GM21723 (cell line): Measurements from ENCODE around the gene ADA.

Experiments used
- ATAC-seq: cut with Tn5 transposase; IDR thresholded peaks from one replicate; pipeline ENCODE4 v1.9.1; 2021; ENCODE audit warnings: mild to moderate bottlenecking, moderate library complexity; ENCODE audit not compliant: unreplicated experiment

ADA gene

DNA sequence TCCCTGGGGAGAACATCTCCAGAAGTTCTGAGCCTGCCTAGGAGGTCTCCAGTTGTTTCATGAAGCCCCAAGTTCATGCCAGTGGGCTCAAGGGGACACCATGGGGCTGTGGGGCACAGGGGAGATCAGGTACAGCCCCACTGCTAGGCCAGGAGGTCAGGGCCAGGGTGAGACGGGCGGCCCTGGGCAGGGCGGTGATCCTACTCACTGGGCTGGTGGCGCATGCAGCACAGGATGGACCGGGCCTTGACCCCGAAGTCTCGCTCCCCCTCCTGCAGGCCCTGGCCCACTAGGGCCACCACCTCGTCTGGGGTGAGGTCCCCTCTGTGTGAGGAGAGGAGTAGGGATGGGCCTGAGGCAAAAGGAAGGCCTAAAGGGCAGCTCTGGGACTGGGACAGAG is 26.1 kb downstream of the ADA start:
- no peak for ATAC-seq

DNA sequence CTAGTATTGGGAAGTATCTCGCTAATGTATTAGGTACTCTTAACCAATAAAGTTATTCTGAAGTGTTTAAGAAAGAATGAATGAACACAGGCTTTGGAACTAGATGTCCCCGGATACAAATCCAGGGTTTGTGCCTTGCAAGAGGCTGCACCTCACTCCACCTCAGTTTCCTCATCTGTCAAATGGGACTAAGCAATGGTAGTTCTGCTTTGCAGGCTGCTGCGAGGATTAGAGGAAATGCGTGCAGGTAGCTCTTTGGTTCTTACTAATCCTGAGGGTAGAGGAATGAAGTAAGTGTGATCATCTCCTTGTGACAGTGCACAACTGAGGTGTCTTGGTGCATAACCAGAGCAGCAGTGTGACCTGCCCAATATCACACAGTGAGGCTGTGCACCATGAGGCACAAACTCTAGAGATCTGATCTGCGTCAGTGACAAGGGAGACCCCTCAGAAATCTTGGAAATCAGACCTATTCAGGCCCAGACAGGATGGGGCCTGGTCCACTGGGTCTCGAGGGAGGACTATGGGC is 26.7 kb downstream of the ADA start:
- no peak for ATAC-seq

DNA sequence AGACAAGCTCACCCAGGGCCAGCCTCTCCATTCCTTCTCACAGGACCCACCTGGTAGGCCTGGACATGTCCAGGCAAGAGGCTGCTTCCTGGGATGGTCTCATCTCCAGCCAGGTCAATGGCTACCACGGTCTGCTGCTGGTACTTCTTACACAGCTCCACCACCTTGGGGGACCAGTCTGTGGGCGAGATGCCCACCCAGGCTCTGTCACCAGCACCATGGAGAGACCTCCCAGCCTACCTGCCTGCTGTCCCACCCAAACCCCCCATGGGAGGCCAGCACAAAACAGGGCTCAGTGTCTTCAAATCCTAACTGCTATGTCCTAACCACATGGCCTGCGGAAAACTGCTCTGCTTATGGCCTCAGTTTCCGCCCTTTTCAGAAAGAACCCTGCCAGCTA is 27.3 kb downstream of the ADA start:
- ATAC-seq, result no peak

DNA sequence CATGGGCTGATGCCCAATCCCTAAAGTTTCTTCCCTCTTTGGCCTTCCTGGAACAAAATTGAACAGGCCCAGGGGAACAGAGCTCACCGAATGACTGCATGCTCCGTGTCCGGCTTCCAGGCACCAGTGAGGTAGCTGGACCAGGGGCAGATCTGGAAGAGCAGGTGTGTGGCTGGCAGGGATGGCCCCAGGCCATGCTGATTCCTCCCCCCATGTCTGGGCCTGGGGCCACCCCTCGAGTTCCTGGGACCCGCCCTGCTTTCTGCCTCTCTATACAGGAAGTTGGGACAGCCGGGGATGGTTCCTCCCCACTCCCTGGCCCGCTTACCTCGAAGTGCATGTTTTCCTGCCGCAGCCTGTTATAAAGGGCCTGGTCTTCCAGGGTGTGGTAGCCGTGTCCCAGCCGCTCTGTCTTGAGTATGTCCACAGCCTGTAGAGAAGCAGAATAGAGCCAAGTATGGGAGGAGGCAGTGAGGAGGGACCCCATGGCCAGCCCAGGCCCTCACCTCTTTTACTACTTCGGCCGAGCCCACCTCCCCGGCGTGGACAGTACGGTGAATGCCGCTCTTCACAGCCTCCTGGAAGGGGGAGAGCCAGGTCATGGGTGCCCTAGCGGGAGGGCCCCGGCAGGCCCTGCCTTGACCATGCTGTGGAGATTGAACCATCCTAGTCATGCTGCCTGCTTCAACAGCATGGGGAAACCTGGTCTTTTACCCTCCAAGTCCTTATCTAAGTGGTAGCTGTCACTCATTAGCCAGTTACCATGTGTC is 28.8 kb downstream of the ADA start:
- ATAC-seq, result no peak

DNA sequence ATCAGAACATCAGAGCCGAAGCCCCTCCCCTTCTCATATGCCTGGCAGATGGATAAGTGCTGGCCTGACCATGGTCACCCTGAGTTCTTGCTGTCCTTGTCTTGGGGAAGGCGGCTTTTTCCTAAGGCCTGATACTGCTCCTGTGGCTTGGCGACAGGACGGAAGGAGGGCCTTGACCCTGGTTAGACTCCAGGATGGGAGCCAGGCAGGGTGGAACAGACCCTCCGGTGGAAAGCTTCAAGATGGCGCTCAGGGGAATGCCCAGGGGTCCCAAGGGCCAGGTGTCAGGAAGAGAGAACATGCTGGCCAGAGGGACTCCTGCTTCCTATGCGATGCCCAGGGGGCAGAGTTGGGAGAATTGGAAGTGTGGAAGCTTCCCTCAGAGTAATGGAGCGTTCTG is 29.6 kb downstream of the ADA start:
- ATAC-seq, result no peak

DNA sequence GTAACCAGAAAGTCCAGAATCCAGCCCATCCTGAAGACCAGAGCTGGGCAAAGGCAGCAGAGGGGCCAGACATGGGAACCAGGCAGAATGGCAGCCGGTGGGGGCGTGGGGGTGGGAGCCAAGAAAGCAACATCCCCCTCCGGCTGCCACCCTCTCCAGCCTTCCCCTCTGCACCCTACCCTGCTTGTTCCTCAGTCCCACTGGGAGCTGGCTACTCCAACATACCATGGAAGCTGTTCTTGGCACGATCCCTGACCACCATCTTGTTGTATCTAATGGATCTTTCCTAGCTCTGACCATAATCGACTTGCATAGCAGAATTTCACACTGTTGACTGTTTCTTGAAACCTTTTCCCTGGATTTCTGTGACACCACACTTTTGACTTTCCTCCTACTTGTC is 30.2 kb downstream of the ADA start:
- ATAC-seq, result no peak

DNA sequence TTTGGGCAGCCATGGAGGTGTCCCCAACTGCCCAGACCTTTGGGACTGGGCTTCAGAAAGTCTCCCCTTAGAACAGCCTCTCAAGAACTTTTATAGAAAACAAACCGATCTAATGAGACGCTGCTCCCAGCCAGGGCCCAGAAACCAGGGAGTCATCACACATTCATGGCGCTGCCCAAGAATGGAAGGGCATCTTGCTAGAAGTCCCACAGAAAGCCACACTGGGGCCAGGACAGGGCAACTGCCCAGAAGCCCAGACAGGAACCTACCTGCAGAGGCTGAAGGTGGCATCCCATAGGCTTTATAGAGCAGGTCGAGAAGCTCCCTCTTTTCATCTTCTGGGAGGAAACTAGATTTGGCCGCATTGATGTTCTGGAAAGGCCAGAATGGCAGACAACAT is 31.5 kb downstream of the ADA start:
- no peak for ATAC-seq

DNA sequence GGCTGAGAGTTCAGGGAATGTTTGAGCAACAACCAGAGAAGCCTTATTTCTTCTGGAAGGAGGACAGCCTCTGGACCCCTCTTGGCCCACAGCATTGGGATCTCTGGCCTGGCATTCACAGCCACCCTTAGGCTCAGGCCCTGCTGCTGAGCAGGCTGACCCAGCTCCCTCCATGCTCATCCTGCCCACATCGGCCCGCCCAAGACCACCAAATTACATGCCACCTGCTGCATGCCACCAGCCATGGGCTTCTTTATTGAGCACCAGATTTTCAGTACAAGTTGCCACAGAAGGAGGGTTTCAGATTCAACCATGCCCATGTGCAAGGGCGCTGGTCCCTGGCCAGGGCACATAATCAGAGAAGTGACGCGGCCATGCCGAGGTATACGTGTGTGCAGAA is 32.2 kb downstream of the ADA start:
- no peak for ATAC-seq

DNA sequence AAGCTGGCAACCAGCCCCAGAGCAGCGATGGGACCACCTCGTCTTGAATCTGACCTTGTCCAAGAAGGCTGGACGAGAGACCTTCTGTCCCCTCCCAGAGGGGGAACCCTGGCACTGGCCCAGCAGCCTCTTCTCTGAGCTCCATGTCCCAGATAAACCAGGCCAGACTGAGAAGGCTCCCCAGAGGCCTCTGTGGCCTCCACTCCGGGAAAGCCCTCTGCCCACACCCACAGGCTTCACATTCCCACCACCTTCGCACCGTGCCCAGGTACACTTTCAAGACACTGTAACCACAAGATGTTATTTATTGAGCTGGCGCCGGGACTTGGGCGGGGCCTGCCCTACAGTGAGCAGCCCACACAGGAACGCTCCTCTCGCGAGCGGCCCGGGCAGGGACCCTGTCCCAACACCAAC is 33.2 kb downstream of the ADA start:
- ATAC-seq, result no peak

DNA sequence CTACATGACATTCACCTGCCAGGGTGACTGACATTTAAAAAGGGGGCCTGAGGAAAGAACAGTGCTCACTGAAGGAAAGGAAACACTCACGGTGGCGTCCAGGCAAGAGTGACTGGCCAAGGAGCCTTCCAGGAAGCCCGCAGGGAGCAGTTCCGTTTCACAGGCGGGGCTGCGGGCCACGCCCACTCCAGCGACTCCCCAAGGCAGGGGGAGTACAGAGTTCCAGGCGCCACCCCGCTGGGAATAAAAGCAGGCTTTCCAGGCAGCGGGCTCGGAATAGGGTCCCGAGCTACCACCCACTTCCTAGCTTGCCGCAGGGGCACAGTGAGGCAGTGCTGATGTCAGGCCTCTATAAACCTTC is 34.9 kb downstream of the ADA start:
- ATAC-seq, result no peak

DNA sequence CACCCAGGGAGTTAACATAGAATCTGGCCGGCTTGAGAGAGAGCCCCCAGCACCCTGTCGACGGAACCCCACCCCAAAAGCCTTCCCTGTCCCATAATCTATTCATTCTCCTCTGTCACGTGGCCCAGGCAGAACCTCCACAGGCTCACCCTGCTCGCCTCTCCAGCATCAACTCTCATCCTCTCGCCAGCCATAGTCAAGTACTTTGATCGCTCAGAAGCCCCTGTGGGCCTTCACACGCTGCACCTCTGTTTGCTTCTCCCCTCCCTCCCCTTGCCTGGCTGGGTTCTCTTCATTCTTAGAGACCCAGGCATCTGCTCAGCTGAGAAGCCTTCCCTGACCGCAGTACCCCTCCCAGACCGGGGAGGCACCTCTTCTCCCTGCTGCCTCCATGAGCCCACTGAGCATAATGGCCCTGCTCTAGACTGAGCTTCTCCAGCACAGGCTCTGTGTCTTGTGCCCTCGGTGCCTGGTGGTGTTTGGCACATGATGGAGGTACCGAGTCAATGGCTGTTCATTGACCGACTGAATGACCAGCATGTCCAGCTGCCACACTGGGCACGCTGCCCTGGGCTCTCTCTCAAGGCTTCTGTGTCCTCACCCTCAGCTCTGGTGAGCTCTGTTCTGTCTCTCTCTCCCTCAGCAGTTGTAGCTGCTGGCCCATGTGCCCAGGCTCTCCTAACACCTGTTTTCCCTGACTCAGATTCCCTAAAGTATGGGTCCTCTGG is 35.5 kb downstream of the ADA start:
- ATAC-seq, result no peak

DNA sequence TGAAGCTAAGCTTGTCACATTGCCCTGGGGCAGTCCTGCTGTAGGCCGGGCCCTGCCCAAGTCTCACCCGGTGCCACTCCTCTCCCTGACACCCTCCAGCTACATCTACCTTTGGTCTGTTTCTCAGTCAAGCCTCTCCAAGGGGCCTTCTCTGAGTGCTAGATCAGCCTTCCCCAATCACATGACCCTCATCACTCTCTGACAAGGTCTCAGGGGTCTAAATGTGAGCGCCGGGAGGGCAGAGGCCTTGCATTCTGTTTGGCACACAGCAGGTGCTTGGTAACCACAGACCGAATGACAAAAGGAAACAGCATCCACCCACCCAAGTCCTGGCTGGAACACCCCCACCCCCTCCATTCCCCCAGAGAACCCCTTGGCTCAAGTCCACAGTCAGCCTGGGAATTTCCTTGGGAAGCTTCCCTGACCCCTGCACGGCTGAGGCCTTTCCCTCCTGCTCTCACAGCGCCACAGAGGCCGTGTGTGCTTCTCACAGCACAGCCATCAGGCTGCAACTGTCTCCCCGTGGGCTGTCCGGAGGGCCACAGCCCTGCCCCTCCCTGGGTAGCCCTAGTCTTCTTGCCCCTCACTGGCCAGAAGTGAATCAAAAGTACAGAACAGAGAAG is 36.2 kb downstream of the ADA start:
- no peak for ATAC-seq

DNA sequence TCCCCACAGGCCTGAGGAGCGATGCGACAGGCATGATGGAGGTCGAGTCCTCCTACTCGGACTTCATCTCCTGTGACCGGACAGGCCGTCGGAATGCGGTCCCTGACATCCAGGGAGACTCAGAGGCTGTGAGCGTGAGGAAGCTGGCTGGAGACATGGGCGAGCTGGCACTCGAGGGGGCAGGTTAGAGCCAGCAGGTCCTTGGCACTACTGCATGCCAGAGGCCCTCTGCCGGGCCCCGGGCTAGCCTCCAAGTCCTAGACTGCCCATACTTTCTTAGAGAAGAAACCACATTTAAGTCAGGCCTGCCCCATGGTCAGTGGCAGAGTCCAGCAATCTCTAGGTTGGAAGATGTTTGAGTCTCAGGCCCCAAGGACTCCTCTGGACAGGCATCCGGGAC is 37.0 kb downstream of the ADA start:
- ATAC-seq, result no peak

DNA sequence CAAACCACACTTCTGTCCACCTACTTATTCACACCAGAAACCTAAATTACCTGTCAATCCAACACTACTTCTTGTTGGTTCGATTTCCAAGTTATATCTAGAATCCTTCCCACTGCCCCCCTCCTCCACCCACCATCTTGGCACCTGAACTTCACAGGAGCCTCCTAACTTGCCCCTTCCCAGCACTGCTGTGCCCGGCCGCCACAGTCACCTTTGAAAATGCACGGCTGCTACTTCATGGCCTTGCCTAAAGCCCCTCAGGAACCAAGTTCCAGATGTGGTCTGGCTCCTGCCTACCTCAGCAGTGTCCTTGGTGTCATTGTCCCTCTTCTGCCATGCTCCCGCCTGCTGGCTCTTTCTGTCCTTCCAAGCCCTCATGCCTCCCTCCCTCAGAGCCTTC is 37.9 kb downstream of the ADA start:
- ATAC-seq, result no peak

DNA sequence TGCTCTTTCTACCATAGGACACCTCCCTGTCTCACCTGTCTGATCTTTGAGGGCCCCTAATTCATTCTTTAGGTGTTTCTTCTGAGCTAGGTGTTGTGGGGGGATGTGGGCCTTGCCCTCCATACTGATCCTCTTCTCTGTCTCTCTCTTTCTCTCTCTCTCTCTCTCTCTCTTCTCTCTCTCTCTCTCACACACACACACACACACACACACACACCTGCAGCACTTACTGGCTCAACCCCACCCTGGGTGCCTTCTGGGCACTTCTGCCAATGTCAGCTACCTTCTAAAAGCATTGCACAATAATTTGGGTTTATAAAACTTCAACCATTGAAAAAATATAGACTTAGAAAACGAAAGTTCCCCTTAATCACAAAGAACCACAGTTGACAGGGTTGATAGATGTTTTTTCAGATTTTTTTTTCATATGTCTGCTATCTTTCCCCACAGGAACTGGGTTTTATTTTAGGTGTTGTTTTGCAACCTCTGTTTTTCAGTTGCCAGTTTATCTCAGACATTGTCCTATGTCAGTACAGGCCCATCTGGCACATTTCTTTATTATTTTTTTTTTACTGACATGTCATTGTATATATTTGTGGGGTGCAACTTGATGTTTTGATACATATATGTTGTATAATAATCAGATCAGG is 41.1 kb downstream of the ADA start:
- ATAC-seq, result no peak

DNA sequence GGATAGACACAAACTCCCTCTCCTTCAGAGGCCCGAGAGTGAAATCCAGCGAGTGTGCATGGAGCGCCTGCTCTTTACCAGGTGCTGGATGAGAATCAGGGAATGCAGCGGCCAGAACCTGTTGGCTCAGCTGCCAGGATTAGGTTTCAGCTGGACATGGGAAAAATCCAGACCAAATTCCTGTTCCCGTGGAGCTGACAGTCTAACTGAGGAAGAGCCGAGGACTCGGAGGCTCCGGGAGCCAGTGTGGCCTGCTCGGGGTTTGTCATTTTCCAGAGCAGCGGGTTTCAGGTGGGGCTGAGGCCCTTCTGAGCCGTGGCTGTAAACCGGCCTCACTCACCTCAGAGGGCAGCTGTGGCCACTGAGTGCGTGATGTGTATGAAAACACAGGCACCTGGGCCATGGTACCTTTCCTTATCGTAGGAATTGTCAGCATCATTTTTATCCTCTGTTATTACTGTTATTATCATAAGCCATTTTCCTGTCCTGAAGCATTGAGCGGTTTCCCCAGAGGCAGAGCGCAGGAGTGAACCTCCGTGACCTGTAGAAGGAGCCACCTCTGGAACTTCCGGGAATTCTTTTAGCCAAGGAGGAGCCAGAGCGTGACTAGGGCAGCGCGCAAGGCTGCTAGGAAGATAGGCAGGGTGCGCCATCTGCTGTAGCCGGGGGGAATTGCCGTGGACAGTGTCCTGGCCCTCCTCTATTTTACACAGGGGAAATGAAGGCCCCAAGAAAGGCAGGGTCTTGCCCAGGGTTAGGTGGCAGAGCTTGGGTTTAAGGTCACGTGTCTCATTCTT is 41.8 kb downstream of the ADA start:
- ATAC-seq, result peak; percentile 90

DNA sequence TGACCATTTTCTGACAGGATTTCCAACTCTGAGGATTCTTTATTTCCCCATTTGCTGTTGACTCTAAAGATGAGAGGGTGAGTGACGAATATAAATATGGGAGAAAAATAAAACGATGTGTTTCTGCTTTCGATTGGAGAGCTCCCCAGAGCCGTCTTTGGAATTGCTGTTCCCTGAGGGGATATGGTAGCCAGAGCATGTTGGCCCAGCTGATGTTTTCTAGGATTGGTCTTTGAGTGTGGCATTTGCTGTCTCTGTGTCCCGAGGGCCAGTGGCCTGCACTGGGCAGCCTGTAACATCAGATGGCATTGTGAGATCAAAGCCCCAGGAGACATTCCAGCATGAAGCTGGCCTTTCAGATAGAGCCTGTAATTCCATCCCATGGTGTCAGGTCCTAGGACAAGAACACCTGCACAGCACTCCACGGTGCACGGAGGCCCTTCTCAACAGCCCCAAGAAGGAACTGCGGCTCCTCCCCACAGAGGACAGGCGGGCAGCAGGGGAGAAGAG is 42.4 kb downstream of the ADA start:
- no peak for ATAC-seq

DNA sequence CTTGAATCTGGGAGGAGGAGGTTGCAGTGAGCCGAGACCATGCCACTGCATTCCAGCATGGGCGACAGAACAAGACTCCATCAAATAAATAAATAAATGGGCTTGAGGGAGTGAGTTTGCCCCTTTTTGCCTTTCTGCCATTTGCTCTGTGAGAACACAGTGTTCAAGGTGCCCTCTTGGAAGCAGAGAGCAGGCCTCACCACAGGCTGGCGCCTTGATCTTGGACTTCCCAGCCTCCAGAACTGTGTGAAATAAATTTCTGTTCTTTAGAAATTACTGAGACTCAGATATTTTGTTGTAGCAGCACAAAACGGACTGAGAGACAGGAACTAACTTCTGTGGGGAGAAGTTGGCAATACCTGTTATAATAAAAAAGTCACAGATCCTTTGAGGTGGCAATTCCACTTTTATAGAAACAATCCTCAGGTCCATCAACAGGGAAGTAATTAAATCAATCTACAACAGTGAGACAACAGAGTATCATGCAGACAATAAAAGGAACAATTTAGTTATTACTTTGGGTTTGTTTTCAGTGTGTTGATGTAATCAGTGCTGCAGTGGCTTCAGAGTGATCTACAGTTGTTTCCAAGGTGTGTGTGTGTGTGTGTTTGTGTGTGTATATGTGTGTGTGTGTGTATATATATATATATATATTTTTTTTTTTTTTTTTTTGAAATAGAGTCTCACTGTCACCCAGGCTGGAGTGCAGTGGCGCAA is 44.6 kb downstream of the ADA start:
- ATAC-seq, result no peak

DNA sequence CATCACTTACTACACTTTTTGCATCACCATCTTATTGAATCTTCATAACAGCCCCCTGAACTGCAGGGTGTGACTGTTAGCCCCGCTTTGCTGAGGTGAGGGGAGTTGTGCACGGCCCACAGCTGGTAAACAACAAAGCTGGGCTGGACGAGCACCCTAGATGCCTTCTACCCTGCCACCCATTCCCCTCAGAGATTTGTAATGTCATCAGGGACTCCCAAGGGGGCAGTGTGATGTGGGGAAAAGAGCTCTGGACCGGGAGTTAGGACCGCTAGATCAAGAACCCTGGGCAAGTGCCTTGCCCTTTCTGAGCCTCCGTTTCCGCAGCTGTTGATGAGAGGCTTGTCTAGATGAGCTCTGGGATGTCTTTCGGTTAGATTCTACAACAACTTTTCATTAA is 48.2 kb downstream of the ADA start:
- no peak for ATAC-seq

DNA sequence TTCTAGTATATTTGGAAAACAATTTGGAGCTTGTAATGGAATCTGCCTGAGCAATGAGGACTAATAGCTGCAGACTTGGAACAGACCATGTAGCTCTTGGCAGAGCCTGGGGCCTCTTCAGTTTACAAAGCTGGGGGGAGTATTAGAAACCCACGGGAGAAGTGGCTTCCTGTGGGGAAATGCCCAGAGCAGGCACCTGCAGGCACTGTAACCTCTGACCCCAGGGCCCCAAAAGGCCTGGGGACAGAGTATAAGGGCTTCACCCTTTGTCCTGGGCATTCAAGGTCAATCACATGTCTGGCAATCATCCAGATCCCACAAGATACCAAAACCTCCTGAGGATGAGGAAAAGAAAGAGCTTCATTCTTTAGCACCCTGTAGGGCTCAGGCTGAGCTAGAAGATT is 49.7 kb downstream of the ADA start:
- ATAC-seq, result no peak
